Osteocyte (in vitro differentiated cells): ENCODE results near the gene C4BPB. TPM values are rescaled to one million over a fixed set of nuclear protein-coding genes. Genes with fewer than 3 reads are reported as not detected.

ENCODE experiments used
- DNase-seq: peaks from one replicate; pipeline ENCODE4 v3.0.0; 2021; ENCODE audit warnings: mixed read lengths; ENCODE audit not compliant: unreplicated experiment; ENCODE audit errors: extremely low spot score
- H3K27ac Mint-ChIP-seq: one replicate; pipeline ENCODE4 v1.8.0; 2021; ENCODE audit warnings: mild to moderate bottlenecking, mixed read lengths; ENCODE audit not compliant: unreplicated experiment
- H3K27me3 Mint-ChIP-seq: one replicate; pipeline ENCODE4 v1.8.0; 2021; ENCODE audit warnings: mixed read lengths; ENCODE audit not compliant: unreplicated experiment
- H3K36me3 Mint-ChIP-seq: one replicate; pipeline ENCODE4 v1.8.0; 2021; ENCODE audit warnings: mixed read lengths; ENCODE audit not compliant: unreplicated experiment
- H3K4me1 Mint-ChIP-seq: one replicate; pipeline ENCODE4 v1.8.0; 2021; ENCODE audit warnings: mixed read lengths; ENCODE audit not compliant: unreplicated experiment
- H3K4me3 Mint-ChIP-seq: one replicate; pipeline ENCODE4 v1.8.0; 2021; ENCODE audit warnings: mild to moderate bottlenecking, moderate library complexity, mixed read lengths; ENCODE audit not compliant: unreplicated experiment
- H3K9me3 Mint-ChIP-seq: one replicate; pipeline ENCODE4 v1.8.0; 2021; ENCODE audit warnings: mixed read lengths; ENCODE audit not compliant: unreplicated experiment
- total RNA-seq: library from RNA; stranded (reverse); gene quantifications from 2 replicates; pipeline ENCODE4 v1.2.1, GENCODE V29; 2021
- TF ChIP-seq, protein P1 (sequence below): fragments of 200-600 bp; sonication (generic); IDR thresholded peaks from 2 replicates; pipeline ENCODE4 v1.5.0; 2021; ENCODE audit warnings: antibody characterized with exemption, mild to moderate bottlenecking, moderate library complexity

Gene C4BPB
- total RNA-seq, 1 donor from 2014 or later: not detected

DNA sequence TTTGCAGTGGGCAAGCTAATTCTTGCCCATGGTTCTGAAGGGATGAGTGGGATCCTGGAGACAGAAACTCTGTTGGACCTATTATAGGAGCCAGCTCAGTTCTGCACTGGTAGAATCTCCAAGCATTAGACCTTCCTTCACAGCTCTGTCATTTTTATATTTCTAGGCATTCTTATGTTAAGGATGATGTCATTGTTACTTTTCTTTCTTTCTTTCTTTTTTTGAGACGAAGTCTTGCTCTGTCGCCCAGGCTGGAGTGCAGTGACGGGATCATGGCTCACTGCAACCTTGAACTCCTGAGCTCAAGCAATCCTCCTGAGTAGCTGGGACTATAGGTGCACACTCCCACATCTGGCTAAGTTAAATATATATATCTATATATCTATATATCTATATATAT lies 28.1 kb upstream of the C4BPB start:
- no peak overlapping the region for H3K27ac Mint-ChIP-seq
- TF ChIP-seq, protein P1, sequence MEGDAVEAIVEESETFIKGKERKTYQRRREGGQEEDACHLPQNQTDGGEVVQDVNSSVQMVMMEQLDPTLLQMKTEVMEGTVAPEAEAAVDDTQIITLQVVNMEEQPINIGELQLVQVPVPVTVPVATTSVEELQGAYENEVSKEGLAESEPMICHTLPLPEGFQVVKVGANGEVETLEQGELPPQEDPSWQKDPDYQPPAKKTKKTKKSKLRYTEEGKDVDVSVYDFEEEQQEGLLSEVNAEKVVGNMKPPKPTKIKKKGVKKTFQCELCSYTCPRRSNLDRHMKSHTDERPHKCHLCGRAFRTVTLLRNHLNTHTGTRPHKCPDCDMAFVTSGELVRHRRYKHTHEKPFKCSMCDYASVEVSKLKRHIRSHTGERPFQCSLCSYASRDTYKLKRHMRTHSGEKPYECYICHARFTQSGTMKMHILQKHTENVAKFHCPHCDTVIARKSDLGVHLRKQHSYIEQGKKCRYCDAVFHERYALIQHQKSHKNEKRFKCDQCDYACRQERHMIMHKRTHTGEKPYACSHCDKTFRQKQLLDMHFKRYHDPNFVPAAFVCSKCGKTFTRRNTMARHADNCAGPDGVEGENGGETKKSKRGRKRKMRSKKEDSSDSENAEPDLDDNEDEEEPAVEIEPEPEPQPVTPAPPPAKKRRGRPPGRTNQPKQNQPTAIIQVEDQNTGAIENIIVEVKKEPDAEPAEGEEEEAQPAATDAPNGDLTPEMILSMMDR: no peak
- H3K36me3 Mint-ChIP-seq: peaks cover 30% of the 10 kb centered on the region
- H3K4me3 Mint-ChIP-seq: no peak overlapping the region
- H3K9me3 Mint-ChIP-seq: no peaks in the 10 kb centered on the region
- H3K27me3 Mint-ChIP-seq: no peaks in the 10 kb centered on the region
- DNase-seq: no peak
- H3K4me1 Mint-ChIP-seq: no peaks in the 10 kb centered on the region

GRCh38 chr1:207062058-207062457 lies 26.6 kb upstream of the C4BPB start:
- TF ChIP-seq, protein P1: no peak
- Mint-ChIP-seq H3K9me3 (no peaks in the 10 kb centered on the region), H3K4me3 (no peak overlapping the region), H3K4me1 (no peaks in the 10 kb centered on the region), H3K36me3 (peaks cover 35% of the 10 kb centered on the region), H3K27ac (no peak overlapping the region), H3K27me3 (no peaks in the 10 kb centered on the region)
- no peak for DNase-seq

GRCh38 chr1:207063014-207063413 lies 25.6 kb upstream of the C4BPB start:
- TF ChIP-seq, protein P1: no peak
- Mint-ChIP-seq H3K4me3 (no peak overlapping the region), H3K36me3 (peaks cover 41% of the 10 kb centered on the region), H3K27ac (no peak overlapping the region), H3K4me1 (no peaks in the 10 kb centered on the region), H3K27me3 (no peaks in the 10 kb centered on the region), H3K9me3 (no peaks in the 10 kb centered on the region)
- no peak for DNase-seq

DNA sequence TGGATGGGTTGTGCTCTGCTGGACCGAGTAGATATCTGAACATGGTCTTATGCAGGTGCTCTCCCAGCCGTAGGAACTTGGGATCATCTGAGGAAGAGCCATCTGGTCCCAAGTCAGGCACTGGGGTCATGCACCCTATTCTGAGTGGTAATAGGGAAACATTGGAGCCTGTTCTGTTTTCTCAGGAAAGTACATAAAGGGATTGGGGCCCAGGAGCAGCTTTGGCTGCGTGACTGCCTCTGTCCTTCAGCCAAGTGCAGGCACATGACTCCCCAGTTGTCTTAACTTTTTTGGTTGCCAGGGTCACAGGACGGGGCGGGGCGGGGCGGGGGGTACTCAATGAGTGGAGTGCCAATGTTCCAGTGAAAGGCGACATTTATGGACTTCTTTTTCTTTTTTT lies 24.1 kb upstream of the C4BPB start:
- TF ChIP-seq, protein P1: no peak
- DNase-seq: no peak
- no peak overlapping the region for H3K4me3 Mint-ChIP-seq
- no peaks in the 10 kb centered on the region for H3K9me3 Mint-ChIP-seq
- peaks cover 48% of the 10 kb centered on the region for H3K36me3 Mint-ChIP-seq
- no peak overlapping the region for H3K27ac Mint-ChIP-seq
- no peaks in the 10 kb centered on the region for H3K4me1 Mint-ChIP-seq
- H3K27me3 Mint-ChIP-seq: no peaks in the 10 kb centered on the region

GRCh38 chr1:207067185-207067584 lies 21.5 kb upstream of the C4BPB start:
- no peaks in the 10 kb centered on the region for H3K9me3 Mint-ChIP-seq
- H3K36me3 Mint-ChIP-seq: peaks cover 58% of the 10 kb centered on the region
- DNase-seq: no peak
- no peaks in the 10 kb centered on the region for H3K4me1 Mint-ChIP-seq
- TF ChIP-seq, protein P1: no peak
- no peak overlapping the region for H3K27ac Mint-ChIP-seq
- H3K27me3 Mint-ChIP-seq: no peaks in the 10 kb centered on the region
- no peak overlapping the region for H3K4me3 Mint-ChIP-seq
